SK-N-SH (cell line): ENCODE data around the gene TGM6.

ENCODE experiments used
- CHD2 ChIP-seq: fragments of 150-350 bp; IDR thresholded peaks from 2 replicates; pipeline ENCODE4 v1.6.1; 2018; ENCODE audit warnings: low read length; ENCODE audit not compliant: partially characterized antibody
- CTCF ChIP-seq: fragments of 200-600 bp; sonication (generic); IDR thresholded peaks from 2 replicates; pipeline ENCODE4 v1.6.1; 2017; ENCODE audit warnings: antibody characterized with exemption, mild to moderate bottlenecking, moderate library complexity
- EZH2phosphoT487 ChIP-seq: fragments of 200-600 bp; sonication (generic); IDR thresholded peaks from 2 replicates; pipeline ENCODE4 v1.6.1; 2017; ENCODE audit warnings: low read depth, mixed run types, mild to moderate bottlenecking, antibody characterized with exemption, moderate library complexity, borderline replicate concordance
- FOXJ3 ChIP-seq: sonication (generic); formaldehyde crosslinking; IDR thresholded peaks from 2 replicates; pipeline ENCODE4 v1.5.1; 2020; ENCODE audit warnings: mild to moderate bottlenecking, missing genetic modification reagents
- FOXM1 ChIP-seq: IDR thresholded peaks from 2 replicates; pipeline ENCODE4 v1.4.0; 2012; ENCODE audit warnings: low read depth, mild to moderate bottlenecking
- NFIC ChIP-seq: IDR thresholded peaks from 2 replicates; pipeline ENCODE4 v1.4.0; 2012; ENCODE audit warnings: borderline replicate concordance
- RAD21 ChIP-seq: IDR thresholded peaks from 2 replicates; pipeline ENCODE4 v1.6.1; 2012; ENCODE audit warnings: mild to moderate bottlenecking, low read length
- REST ChIP-seq: IDR thresholded peaks from 2 replicates; pipeline ENCODE4 v1.6.1; 2012; ENCODE audit warnings: mild to moderate bottlenecking, low read depth, low read length, moderate library complexity
- SIN3A ChIP-seq: IDR thresholded peaks from 2 replicates; pipeline ENCODE4 v1.6.1; 2012; ENCODE audit warnings: low read depth, mild to moderate bottlenecking, low read length, moderate library complexity, borderline replicate concordance
- TEAD4 ChIP-seq: IDR thresholded peaks from 2 replicates; pipeline ENCODE4 v1.4.0; 2012; ENCODE audit warnings: mild to moderate bottlenecking, borderline replicate concordance; ENCODE audit not compliant: insufficient read depth
- USF1 ChIP-seq: IDR thresholded peaks from 2 replicates; pipeline ENCODE4 v1.4.0; 2012; ENCODE audit warnings: low read depth, borderline replicate concordance
- USF2 ChIP-seq: fragments of 150-350 bp; IDR thresholded peaks from 2 replicates; pipeline ENCODE4 v1.6.1; 2017; ENCODE audit warnings: antibody characterized with exemption, low read length, low read depth, borderline replicate concordance
- ZBTB33 ChIP-seq: IDR thresholded peaks from 2 replicates; pipeline ENCODE4 v1.4.0; 2012; ENCODE audit warnings: low read depth, borderline replicate concordance

- TF ChIP-seq USF1 = no peak
- TF ChIP-seq CHD2 = no peak
- TF ChIP-seq CTCF = no peak
- no peak for TF ChIP-seq FOXJ3 (CRISPR knock-in tag)
- TF ChIP-seq EZH2phosphoT487 = no peak
- no peak for TF ChIP-seq FOXM1
- TF ChIP-seq SIN3A = no peak
- TF ChIP-seq RAD21 = no peak
- no peak for TF ChIP-seq REST
- TF ChIP-seq ZBTB33 = no peak
- no peak for TF ChIP-seq NFIC
- TF ChIP-seq USF2 = no peak
- no peak for TF ChIP-seq TEAD4
Observed at GRCh38 chr20:2368621-2369020, 12.1 kb upstream of the TGM6 start.
